K562 (cell line): ENCODE results near the gene KCTD21. TPM values are rescaled to one million over a fixed set of nuclear protein-coding genes. Genes with fewer than 3 reads are reported as not detected.

Experiments used
- ATAC-seq: fragments of 200-7000 bp; cut with Tn5 transposase; 3 replicates; pipeline ENCODE4 v1.9.1; 2020; ENCODE audit warnings: moderate library complexity
- BruUV-seq: library from RNA; stranded (reverse); fragments of 400-500 nt; replicated peaks from 2 replicates; lab custom pipeline; 2021; lab: Mats Ljungman, UMichigan
- CTCF ChIA-PET: fragments of 300-600 bp; formaldehyde crosslinking; extraction: SDS; loops from one replicate; lab custom pipeline; 2021; ENCODE audit warnings: low intra/inter-chr PET ratio; lab: Yijun Ruan, JAX
- POLR2A ChIA-PET: fragments of 300-600, 350-650 bp; sonication (Branson Sonifier 250); formaldehyde crosslinking; extraction: SDS; loops from one replicate; lab custom pipeline; 2021; ENCODE audit warnings: antibody characterized with exemption, inconsistent platforms; lab: Yijun Ruan, JAX
- DNase-seq, 4 experiments: peaks; one replicate each; pipeline versions ENCODE4 v3.0.0 to v3.0.0-alpha.2; 2011 to 2018; ENCODE audit warnings: low spot score in 3 of 4, mixed read lengths in 3 of 4; ENCODE audit errors: extremely low read depth in 1 of 4
- FAIRE-seq: peaks from 2 replicates; lab custom pipeline; 2011; peaks lifted over from hg19 to GRCh38; lab: Jason Lieb, UNC
- H2AFZ ChIP-seq: 2 replicates; pipeline ENCODE4 v1.6.0; 2011; ENCODE audit warnings: low read depth, low read length, control low read depth, inconsistent platforms
- H3K27ac ChIP-seq: fragments of 200-600 bp; 3 replicates; pipeline ENCODE4 v1.8.0; 2011; ENCODE audit warnings: low read depth, mild to moderate bottlenecking, control low read depth, inconsistent platforms, low read length, moderate library complexity, mixed read lengths; ENCODE audit errors: extremely low read depth
- H3K27me3 ChIP-seq, 2 experiments: fragments of 300-600 bp in 1 of 2; 2 replicates in 1 of 2; 3 replicates in 1 of 2; pipeline versions ENCODE4 v1.6.0 to v1.8.0; 2011; ENCODE audit warnings: inconsistent platforms in 2 of 2, low read length in 2 of 2, mild to moderate bottlenecking in 1 of 2, mixed read lengths in 1 of 2, moderate library complexity in 1 of 2; ENCODE audit not compliant: control insufficient read depth in 2 of 2, insufficient read depth in 2 of 2
- H3K36me3 ChIP-seq: fragments of 300-600 bp; 3 replicates; pipeline ENCODE4 v1.8.0; 2011; ENCODE audit warnings: mild to moderate bottlenecking, low read length, inconsistent platforms; ENCODE audit not compliant: control insufficient read depth, insufficient read depth
- H3K4me1 ChIP-seq, 2 experiments: fragments of 200-600 bp in 1 of 2; replicated peaks in 1 of 2; 2 replicates in 1 of 2; 3 replicates in 1 of 2; pipeline versions ENCODE4 v1.5.1 to v1.8.0; 2011; ENCODE audit warnings: inconsistent platforms in 2 of 2, low read length in 2 of 2, mild to moderate bottlenecking in 1 of 2, mixed read lengths in 1 of 2, moderate library complexity in 1 of 2; ENCODE audit not compliant: control insufficient read depth in 2 of 2, insufficient read depth in 2 of 2
- H3K4me2 ChIP-seq: 2 replicates; pipeline ENCODE4 v1.6.1; 2011; ENCODE audit warnings: low read length, control low read depth, inconsistent platforms, mixed read lengths; ENCODE audit not compliant: insufficient read depth
- H3K4me3 ChIP-seq: fragments of 200-600 bp; sonication (generic), shearing (Covaris generic); 2 replicates; pipeline ENCODE4 v1.5.1; 2016; ENCODE audit warnings: control low read depth, inconsistent platforms
- H3K79me2 ChIP-seq: fragments of 200-600 bp; 3 replicates; pipeline ENCODE4 v1.8.0; 2011; ENCODE audit warnings: low read length, inconsistent platforms; ENCODE audit not compliant: control insufficient read depth, insufficient read depth
- H3K9ac ChIP-seq, 2 experiments: 2 replicates each; pipeline versions ENCODE4 v1.6.0 to v1.6.1; 2011; ENCODE audit warnings: low read depth in 2 of 2, low read length in 2 of 2, control low read depth in 1 of 2, inconsistent platforms in 1 of 2, mild to moderate bottlenecking in 1 of 2, mixed read lengths in 1 of 2; ENCODE audit not compliant: insufficient read depth in 1 of 2
- H3K9me1 ChIP-seq: one replicate; pipeline ENCODE4 v1.6.0; 2011; ENCODE audit warnings: inconsistent platforms, mild to moderate bottlenecking, low read length, moderate library complexity; ENCODE audit not compliant: control insufficient read depth, insufficient read depth
- H3K9me3 ChIP-seq: replicated peaks from 2 replicates; pipeline ENCODE4 v1.5.1; 2011; ENCODE audit warnings: low read depth, low read length, inconsistent platforms; ENCODE audit not compliant: control insufficient read depth, insufficient read depth
- H4K20me1 ChIP-seq: replicated peaks from 2 replicates; pipeline ENCODE4 v1.6.1; 2011; ENCODE audit warnings: low read length, inconsistent platforms, mixed read lengths; ENCODE audit not compliant: control insufficient read depth, insufficient read depth
- BMI1 ChIP-seq: fragments of 150-350 bp; IDR thresholded peaks from 2 replicates; pipeline ENCODE4 v1.6.1; 2014; ENCODE audit warnings: low read length
- ETV6 ChIP-seq, 3 experiments: fragments of 150-350 bp in 1 of 3; sonication (generic) in 1 of 3; formaldehyde crosslinking in 1 of 3; IDR thresholded peaks; 2 replicates each; pipeline versions ENCODE4 v1.6.1 to v1.8.0; 2014 to 2022; ENCODE audit warnings: borderline replicate concordance in 2 of 3, low read depth in 2 of 3, antibody characterized with exemption in 1 of 3, low read length in 1 of 3, mild to moderate bottlenecking in 1 of 3, missing genetic modification reagents in 1 of 3
- FOXK1 ChIP-seq: sonication (generic); formaldehyde crosslinking; IDR thresholded peaks from 2 replicates; pipeline ENCODE4 v1.8.0; 2022; ENCODE audit warnings: missing genetic modification reagents, mild to moderate bottlenecking, borderline replicate concordance
- FUS ChIP-seq: fragments of 200-400 bp; formaldehyde crosslinking; optimal IDR thresholded peaks from 2 replicates; pipeline ENCODE3; 2017; ENCODE audit warnings: low read depth, low read length
- ID3 ChIP-seq, 2 experiments: fragments of 250-450 bp in 1 of 2; fragments of 450-650 bp in 1 of 2; sonication (Bioruptor Pico) in 1 of 2; IDR thresholded peaks; 2 replicates each; pipeline versions ENCODE4 v1.6.1 to v1.8.0; 2016 to 2021; ENCODE audit warnings: mild to moderate bottlenecking in 2 of 2, moderate library complexity in 2 of 2, missing compliant biosample characterization in 1 of 2, missing genetic modification characterization in 1 of 2
- KHSRP ChIP-seq: fragments of 450-650 bp; IDR thresholded peaks from 2 replicates; pipeline ENCODE4 v1.6.1; 2017
- MCM3 ChIP-seq: fragments of 450-650 bp; IDR thresholded peaks from 2 replicates; pipeline ENCODE4 v1.6.1; 2016
- PREB ChIP-seq: sonication (generic); formaldehyde crosslinking; IDR thresholded peaks from 2 replicates; pipeline ENCODE4 v1.8.1; 2023; ENCODE audit warnings: mild to moderate bottlenecking, missing genetic modification reagents
- PURB ChIP-seq: sonication (generic); formaldehyde crosslinking; IDR thresholded peaks from 2 replicates; pipeline ENCODE4 v1.9.0; 2021; ENCODE audit warnings: low read depth, mild to moderate bottlenecking, missing genetic modification reagents
- TEAD1 ChIP-seq, 2 experiments: fragments of 450-650 bp in 1 of 2; sonication (generic) in 1 of 2; formaldehyde crosslinking; IDR thresholded peaks; 2 replicates each; pipeline versions ENCODE4 v1.4.0 to v1.8.0; 2020 to 2022; ENCODE audit warnings: mild to moderate bottlenecking in 2 of 2, missing genetic modification reagents in 1 of 2
- ZC3H8 ChIP-seq: fragments of 450-650 bp; IDR thresholded peaks from 2 replicates; pipeline ENCODE4 v1.6.1; 2017
- ZNF589 ChIP-seq: fragments of 200-800 bp; sonication (Bioruptor generic); IDR thresholded peaks from 2 replicates; pipeline ENCODE4 v1.6.1; 2016; ENCODE audit warnings: low read depth, missing genetic modification characterization, missing compliant biosample characterization
- ZNF740 ChIP-seq, 3 experiments: fragments of 200-800 bp in 1 of 3; sonication (Bioruptor generic) in 1 of 3; sonication (generic) in 1 of 3; formaldehyde crosslinking in 1 of 3; IDR thresholded peaks; 2 replicates each; pipeline versions ENCODE4 v1.6.1 to v1.8.0; 2016 to 2022; ENCODE audit warnings: mild to moderate bottlenecking in 2 of 3, missing compliant biosample characterization in 2 of 3, missing genetic modification characterization in 2 of 3, missing genetic modification reagents in 1 of 3
- WGBS: fragments of 100-300 bp; shearing (Covaris generic); methylation state at CpG from one replicate; pipeline ENCODE4 v1.1.6; 2016; ENCODE audit warnings: low coverage, mixed read lengths; ENCODE audit not compliant: insufficient coverage; ENCODE audit errors: missing lambda C conversion rate; 5-methylcytosine and 5-hydroxymethylcytosine counted together
- in situ Hi-C: fragments of 300-500 bp; cut with MboI; formaldehyde crosslinking; loops from 4 replicates; pipeline ENCODE4 v1.15.0; 2018; ENCODE audit warnings: inconsistent platforms, mixed read lengths
- intact Hi-C: fragments of 100-400 bp; cut with micrococcal nuclease; formaldehyde crosslinking; loops from 2 replicates; pipeline ENCODE4 v1.14.2; 2022
- polyA plus RNA-seq, 8 experiments: library from polyadenylated mRNA; depleted of rRNA in 4 of 8; stranded (reverse) in 5 of 8; unstranded in 3 of 8; fragments of >200 nt; fragmentation: Nextera tagmentation in 2 of 8; fragmentation: Illumina TruSeq in 1 of 8; extraction: Ambion mirVana in 2 of 8; extraction: Trizol in 1 of 8; gene quantifications; 2 replicates each; pipeline versions ENCODE4 v1.2.1 to v1.2.3, GENCODE V29; 2011 to 2014; ENCODE audit warnings: inconsistent platforms in 1 of 8, missing spikeins in 1 of 8
- total RNA-seq, 7 experiments: library from RNA; depleted of rRNA in 6 of 7; stranded (reverse); fragments of >200 nt in 6 of 7; fragmentation: Illumina TruSeq in 2 of 7; extraction: Trizol in 2 of 7; gene quantifications; 2 replicates each; pipeline versions ENCODE4 v1.2.1 to v1.2.3, GENCODE V29; 2011 to 2021; ENCODE audit warnings: low replicate concordance in 1 of 7
- TF ChIP-seq, protein P1 (sequence below): fragments of 450-650 bp; IDR thresholded peaks from 2 replicates; pipeline ENCODE4 v1.6.1; 2017; ENCODE audit warnings: mild to moderate bottlenecking, moderate library complexity

The KCTD21 gene
- total and polyA plus RNA-seq, 9 of the 15 experiments (the other 6 are each of a cell fraction or from before 2014, with no cell fraction given) = 0.34 to 5.4 (median 1.9) TPM

DNA sequence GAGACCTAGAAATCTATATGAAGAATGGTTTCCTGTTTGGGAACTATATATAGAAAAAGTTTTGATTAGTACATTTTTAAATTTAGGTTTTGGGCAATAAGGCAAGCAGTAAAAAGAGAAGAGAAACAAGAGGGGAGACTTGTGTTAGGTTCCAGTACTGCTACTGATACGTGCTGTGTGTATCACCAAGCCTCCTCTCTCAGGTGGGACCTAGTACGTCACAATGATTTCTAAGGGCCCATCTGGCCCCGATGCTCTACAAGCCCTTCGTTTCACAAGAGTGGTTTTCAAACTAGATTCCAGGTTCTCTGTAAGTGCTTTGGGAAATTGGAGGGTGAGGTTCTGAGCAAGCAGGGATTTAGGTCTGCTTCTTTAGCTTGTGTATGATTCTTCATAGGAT is 39.5 kb upstream of the KCTD21 start (continued):
- no peak for TF ChIP-seq ID3 (CRISPR knock-in tag; IDR thresholded peaks at IDR 0.05)
- TF ChIP-seq ID3 (tag; IDR thresholded peaks at IDR 0.05) = no peak
- TF ChIP-seq ZNF740 (CRISPR knock-in tag; IDR thresholded peaks at IDR 0.05) = no peak
- no peak for TF ChIP-seq ZNF740 (tag; IDR thresholded peaks at IDR 0.05)
- no peak for TF ChIP-seq BMI1
- TF ChIP-seq ZNF589 (CRISPR knock-in tag) = no peak

- no peak overlapping the region for H3K27ac ChIP-seq
- no peak overlapping the region for H3K4me3 ChIP-seq
- no peaks in the 10 kb centered on the region for H3K79me2 ChIP-seq
- DNase-seq (no peak), ATAC-seq (no peak), FAIRE-seq (no peak)
- peak overlapping the region in 1 of 2 experiments; percentile 2; a peak in 1 of 4 replicates for H3K9ac ChIP-seq
- H3K9me3 ChIP-seq = no peaks in the 10 kb centered on the region
- 88% methylated on average over 10 of the region's 12 CpGs for WGBS
- no peak overlapping the region for H3K4me2 ChIP-seq
- CTCF ChIA-PET = interaction anchor here (3.2 kb wide), 1 partner anchor 337 kb away, joined by 30 read pairs; no protein-coding TSS in a partner anchor
- peaks cover 50% of the 10 kb centered on the region; the same call in 2 of the 3 replicates for H3K36me3 ChIP-seq
- POLR2A ChIA-PET = interaction anchor here (1.0 kb wide), 1 partner anchor 158 kb away, joined by 3 read pairs; no protein-coding TSS in a partner anchor
- intact Hi-C loops = no loop called here
- BruUV-seq = no TSS peak
- in situ Hi-C loops = no loop called here
- H3K9me1 ChIP-seq = no peaks in the 10 kb centered on the region
- no peaks in the 10 kb centered on the region for H4K20me1 ChIP-seq
- H2AFZ ChIP-seq = no peak overlapping the region
- no peaks in the 10 kb centered on the region for H3K27me3 ChIP-seq
- H3K4me1 ChIP-seq = peaks cover 6 to 23% of the 10 kb centered on the region in 2 experiments; a peak in 4 of 5 replicates
- no peak for TF ChIP-seq FUS
- no peak for TF ChIP-seq KHSRP
- TF ChIP-seq MCM3 = no peak
- TF ChIP-seq ZC3H8 = no peak
- TF ChIP-seq, protein P1, sequence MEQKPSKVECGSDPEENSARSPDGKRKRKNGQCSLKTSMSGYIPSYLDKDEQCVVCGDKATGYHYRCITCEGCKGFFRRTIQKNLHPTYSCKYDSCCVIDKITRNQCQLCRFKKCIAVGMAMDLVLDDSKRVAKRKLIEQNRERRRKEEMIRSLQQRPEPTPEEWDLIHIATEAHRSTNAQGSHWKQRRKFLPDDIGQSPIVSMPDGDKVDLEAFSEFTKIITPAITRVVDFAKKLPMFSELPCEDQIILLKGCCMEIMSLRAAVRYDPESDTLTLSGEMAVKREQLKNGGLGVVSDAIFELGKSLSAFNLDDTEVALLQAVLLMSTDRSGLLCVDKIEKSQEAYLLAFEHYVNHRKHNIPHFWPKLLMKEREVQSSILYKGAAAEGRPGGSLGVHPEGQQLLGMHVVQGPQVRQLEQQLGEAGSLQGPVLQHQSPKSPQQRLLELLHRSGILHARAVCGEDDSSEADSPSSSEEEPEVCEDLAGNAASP = no peak
- TF ChIP-seq PREB (CRISPR knock-in tag) = no peak
- TF ChIP-seq TEAD1 (CRISPR knock-in tag; IDR thresholded peaks at IDR 0.05) = no peak
- TF ChIP-seq ETV6 (IDR thresholded peaks at IDR 0.05; ENCODE audit: borderline replicate concordance in 1 of 2, low read depth in 2 of 2, low read length in 1 of 2) = no peak
- TF ChIP-seq ETV6 (CRISPR knock-in tag; IDR thresholded peaks at IDR 0.05; ENCODE audit: borderline replicate concordance) = no peak
- no peak for TF ChIP-seq FOXK1 (CRISPR knock-in tag)
- TF ChIP-seq PURB (CRISPR knock-in tag) = no peak
Measured at GRCh38 chr11:78226684-78227680, 38.6 kb upstream of the KCTD21 start.
